HepG2 (cell line): ENCODE results near the gene PFKP. TPM values are rescaled to one million over a fixed set of nuclear protein-coding genes. Genes with fewer than 3 reads are reported as not detected.

Experiments
- ATAC-seq: fragments of 200-7000 bp; cut with Tn5 transposase; 3 replicates; pipeline ENCODE4 v1.9.1; 2020; ENCODE audit warnings: mild to moderate bottlenecking, moderate library complexity
- BruUV-seq: library from RNA; stranded (reverse); fragments of 400-500 nt; replicated peaks from 2 replicates; lab custom pipeline; 2021; lab: Mats Ljungman, UMichigan
- CTCF ChIA-PET: fragments of 300-600 bp; formaldehyde crosslinking; extraction: SDS; loops from one replicate; lab custom pipeline; 2021; ENCODE audit warnings: low total read pairs, inconsistent platforms, low intra/inter-chr PET ratio; lab: Yijun Ruan, JAX
- POLR2A ChIA-PET: fragments of 350-600 bp; sonication (Branson Sonifier 250); formaldehyde crosslinking; loops from one replicate; lab custom pipeline; 2020; ENCODE audit warnings: antibody characterized with exemption, inconsistent platforms; lab: Yijun Ruan, JAX
- DNase-seq: peaks from one replicate; pipeline ENCODE4 v3.0.0-alpha.2; 2015; ENCODE audit warnings: low spot score
- FAIRE-seq: peaks from 3 replicates; lab custom pipeline; 2011; peaks lifted over from hg19 to GRCh38; lab: Jason Lieb, UNC
- H2AFZ ChIP-seq: one replicate; pipeline ENCODE4 v1.6.1; 2011; ENCODE audit warnings: low read length, inconsistent platforms
- H3K27ac ChIP-seq: fragments of 300-600 bp; 3 replicates; pipeline ENCODE4 v1.8.0; 2011; ENCODE audit warnings: mixed run types, mild to moderate bottlenecking, mixed read lengths, low read length, inconsistent platforms; ENCODE audit not compliant: insufficient read depth; ENCODE audit errors: extremely low read length
- H3K27me3 ChIP-seq, 2 experiments: fragments of 200-600 bp in 1 of 2; 2 replicates in 1 of 2; 3 replicates in 1 of 2; pipeline versions ENCODE4 v1.6.0 to v1.8.0; 2011; ENCODE audit warnings: low read length in 2 of 2, mild to moderate bottlenecking in 2 of 2, moderate library complexity in 2 of 2, inconsistent platforms in 1 of 2; ENCODE audit not compliant: insufficient read depth in 2 of 2, control insufficient read depth in 1 of 2
- H3K36me3 ChIP-seq, 2 experiments: fragments of 200-600 bp in 1 of 2; replicated peaks in 1 of 2; 2 replicates in 1 of 2; 3 replicates in 1 of 2; pipeline versions ENCODE4 v1.5.1 to v1.8.0; 2011; ENCODE audit warnings: low read length in 2 of 2, inconsistent platforms in 1 of 2; ENCODE audit not compliant: insufficient read depth in 2 of 2, control insufficient read depth in 1 of 2
- H3K4me1 ChIP-seq: 2 replicates; pipeline ENCODE4 v1.5.1; 2012; ENCODE audit warnings: low read length, inconsistent platforms; ENCODE audit not compliant: insufficient read depth
- H3K4me2 ChIP-seq: 2 replicates; pipeline ENCODE4 v1.6.0; 2011; ENCODE audit warnings: low read depth, low read length, inconsistent platforms
- H3K4me3 ChIP-seq, 3 experiments: fragments of 200-600 bp in 1 of 3; sonication (generic), shearing (Covaris generic) in 1 of 3; replicated peaks in 1 of 3; 2 replicates each; pipeline ENCODE4 v1.5.1; 2011 to 2016; ENCODE audit warnings: low read length in 3 of 3, inconsistent platforms in 2 of 3, low read depth in 2 of 3, mild to moderate bottlenecking in 2 of 3, control low read depth in 1 of 3, mixed read lengths in 1 of 3; ENCODE audit not compliant: insufficient read depth in 1 of 3
- H3K79me2 ChIP-seq: one replicate; pipeline ENCODE4 v1.6.1; 2011; ENCODE audit warnings: low read length, inconsistent platforms; ENCODE audit not compliant: insufficient read depth
- H3K9ac ChIP-seq: 2 replicates; pipeline ENCODE4 v1.6.0; 2011; ENCODE audit warnings: mild to moderate bottlenecking, low read depth, low read length, inconsistent platforms; ENCODE audit not compliant: insufficient read depth
- H3K9me3 ChIP-seq: 2 replicates; pipeline ENCODE4 v1.5.1; 2012; ENCODE audit warnings: mild to moderate bottlenecking, low read length
- H4K20me1 ChIP-seq: 2 replicates; pipeline ENCODE4 v1.6.0; 2011; ENCODE audit warnings: inconsistent platforms, mild to moderate bottlenecking, low read length, moderate library complexity; ENCODE audit not compliant: insufficient read depth
- CAMTA2 ChIP-seq: sonication (generic); formaldehyde crosslinking; IDR thresholded peaks from 2 replicates; pipeline ENCODE4 v1.4.0; 2020; ENCODE audit warnings: mild to moderate bottlenecking, missing genetic modification reagents, borderline replicate concordance
- CENPX ChIP-seq: sonication (generic); formaldehyde crosslinking; IDR thresholded peaks from 2 replicates; pipeline ENCODE4 v1.9.0; 2021; ENCODE audit warnings: mild to moderate bottlenecking, missing genetic modification reagents, moderate library complexity
- FOXA1 ChIP-seq, 2 experiments: fragments of 450-650 bp in 1 of 2; sonication (generic) in 1 of 2; formaldehyde crosslinking in 1 of 2; IDR thresholded peaks; 2 replicates each; pipeline versions ENCODE4 v1.4.0 to v1.6.1; 2016 to 2020; ENCODE audit warnings: missing genetic modification reagents in 1 of 2
- GTF2F1 ChIP-seq: fragments of 150-350 bp; IDR thresholded peaks from 2 replicates; pipeline ENCODE4 v1.6.1; 2014; ENCODE audit warnings: low read length
- KAT7 ChIP-seq: IDR thresholded peaks from 2 replicates; pipeline ENCODE4 v1.6.1; 2018; ENCODE audit warnings: borderline replicate concordance, missing compliant biosample characterization
- MED13 ChIP-seq: sonication (generic); formaldehyde crosslinking; IDR thresholded peaks from 2 replicates; pipeline ENCODE4 v1.5.0; 2020; ENCODE audit warnings: missing genetic modification reagents
- NFATC3 ChIP-seq: sonication (generic); formaldehyde crosslinking; IDR thresholded peaks from 2 replicates; pipeline ENCODE4 v1.5.1; 2020; ENCODE audit warnings: mild to moderate bottlenecking, missing genetic modification reagents
- NFE2L1 ChIP-seq: sonication (generic); formaldehyde crosslinking; IDR thresholded peaks from 2 replicates; pipeline ENCODE4 v1.4.0; 2020; ENCODE audit warnings: missing genetic modification reagents, mild to moderate bottlenecking, borderline replicate concordance
- ONECUT2 ChIP-seq: sonication (generic); formaldehyde crosslinking; IDR thresholded peaks from 2 replicates; pipeline ENCODE4 v1.4.0; 2020; ENCODE audit warnings: missing genetic modification reagents
- PAF1 ChIP-seq: IDR thresholded peaks from 2 replicates; pipeline ENCODE4 v1.6.1; 2016; ENCODE audit warnings: missing genetic modification reagents, missing compliant biosample characterization
- PITX1 ChIP-seq: sonication (generic); formaldehyde crosslinking; IDR thresholded peaks from 2 replicates; pipeline ENCODE4 v1.5.1; 2020; ENCODE audit warnings: mild to moderate bottlenecking, missing genetic modification reagents
- RXRA ChIP-seq: sonication (generic); formaldehyde crosslinking; IDR thresholded peaks from 2 replicates; pipeline ENCODE4 v1.5.1; 2020; ENCODE audit warnings: missing genetic modification reagents
- SIN3A ChIP-seq: IDR thresholded peaks from 2 replicates; pipeline ENCODE4 v1.6.1; 2011; ENCODE audit warnings: low read depth, mild to moderate bottlenecking, control low read depth, low read length, borderline replicate concordance
- ZNF264 ChIP-seq: sonication (generic); formaldehyde crosslinking; IDR thresholded peaks from 2 replicates; pipeline ENCODE4 v1.4.0; 2020; ENCODE audit warnings: missing genetic modification reagents
- ZNF33A ChIP-seq: sonication (generic); formaldehyde crosslinking; IDR thresholded peaks from 2 replicates; pipeline ENCODE4 v1.5.1; 2020; ENCODE audit warnings: missing genetic modification reagents, mild to moderate bottlenecking, moderate library complexity, borderline replicate concordance
- ZNF670 ChIP-seq: sonication (generic); formaldehyde crosslinking; IDR thresholded peaks from 2 replicates; pipeline ENCODE4 v1.8.0; 2022; ENCODE audit warnings: mild to moderate bottlenecking, missing genetic modification reagents, borderline replicate concordance
- WGBS: methylation state at CpG from one replicate; pipeline ENCODE4 v1.1.6; 2017; ENCODE audit warnings: low lambda C conversion rate; 5-methylcytosine and 5-hydroxymethylcytosine counted together
- in situ Hi-C: cut with HindIII; loops from 2 replicates; pipeline ENCODE4 v1.10.0; 2017; ENCODE audit warnings: low pct_unique_long_range_greater_than_20kb; ENCODE audit not compliant: extremely low pct_ligation_motif_present
- intact Hi-C: fragments of 100-400 bp; cut with micrococcal nuclease; formaldehyde crosslinking; loops from one replicate; pipeline ENCODE4 v1.10.0; 2022; ENCODE audit not compliant: unreplicated experiment
- polyA plus RNA-seq, 8 experiments: library from polyadenylated mRNA; depleted of rRNA in 3 of 8; stranded (reverse) in 7 of 8; unstranded in 1 of 8; fragments of >200 nt; fragmentation: Illumina TruSeq in 4 of 8; extraction: Trizol in 4 of 8; gene quantifications; 2 replicates each; pipeline versions ENCODE4 v1.2.1 to v1.2.3, GENCODE V29; 2011 to 2016; ENCODE audit warnings: low read depth in 4 of 8, missing spikeins in 1 of 8, mixed read lengths in 1 of 8; ENCODE audit not compliant: insufficient read depth in 1 of 8
- total RNA-seq, 5 experiments: library from RNA; depleted of rRNA; stranded (reverse); fragments of >200 nt; fragmentation: Illumina TruSeq; extraction: Trizol; gene quantifications; 2 replicates each; pipeline ENCODE4 v1.2.3, GENCODE V29; 2016; ENCODE audit warnings: low read depth in 1 of 5
- TF ChIP-seq, protein P1 (sequence below): sonication (generic); formaldehyde crosslinking; IDR thresholded peaks from 2 replicates; pipeline ENCODE4 v1.4.0; 2020; ENCODE audit warnings: missing genetic modification reagents, borderline replicate concordance
- TF ChIP-seq, protein P2 (sequence below): sonication (generic); formaldehyde crosslinking; IDR thresholded peaks from 2 replicates; pipeline ENCODE4 v1.4.0; 2020; ENCODE audit warnings: missing genetic modification reagents

PFKP gene
- total and polyA plus RNA-seq, 2 of the 13 experiments (the other 11 are each of a cell fraction or from before 2014, with no cell fraction given): 0.80 to 2.4 TPM

DNA sequence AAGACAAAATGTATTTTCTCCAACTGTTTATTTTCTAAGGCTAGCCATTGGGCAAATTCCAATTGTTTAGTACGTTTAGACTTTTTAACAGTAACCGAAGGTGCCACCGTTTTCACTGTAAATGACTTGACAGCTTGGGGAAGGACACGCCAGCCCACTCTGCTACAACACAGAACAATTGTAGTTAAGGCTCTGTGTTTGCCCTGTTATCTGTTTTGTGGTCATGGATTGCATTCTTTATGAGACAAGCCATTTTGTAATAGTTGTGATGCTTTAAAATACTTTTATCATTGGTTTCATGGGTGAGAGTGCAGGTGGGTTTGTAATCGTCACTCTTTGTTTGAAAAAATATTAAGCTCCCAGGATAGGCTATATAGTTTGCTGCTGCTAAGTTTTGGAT, 111.8 kb downstream of the PFKP start:
- H3K79me2 ChIP-seq: no peaks in the 10 kb centered on the region
- no peaks in the 10 kb centered on the region for H3K4me1 ChIP-seq
- no peak overlapping the region for H3K9ac ChIP-seq
- H3K9me3 ChIP-seq: no peaks in the 10 kb centered on the region
- ChIA-PET CTCF (no interaction called here), POLR2A (no interaction called here)
- no peak for ATAC-seq
- peaks cover 0 to 18% of the 10 kb centered on the region in 2 experiments; a peak in 3 of 5 replicates for H3K27me3 ChIP-seq
- H2AFZ ChIP-seq: no peak overlapping the region
- intact Hi-C loops: no loop called here
- no peak overlapping the region for H3K4me3 ChIP-seq
- TF ChIP-seq, protein P1, sequence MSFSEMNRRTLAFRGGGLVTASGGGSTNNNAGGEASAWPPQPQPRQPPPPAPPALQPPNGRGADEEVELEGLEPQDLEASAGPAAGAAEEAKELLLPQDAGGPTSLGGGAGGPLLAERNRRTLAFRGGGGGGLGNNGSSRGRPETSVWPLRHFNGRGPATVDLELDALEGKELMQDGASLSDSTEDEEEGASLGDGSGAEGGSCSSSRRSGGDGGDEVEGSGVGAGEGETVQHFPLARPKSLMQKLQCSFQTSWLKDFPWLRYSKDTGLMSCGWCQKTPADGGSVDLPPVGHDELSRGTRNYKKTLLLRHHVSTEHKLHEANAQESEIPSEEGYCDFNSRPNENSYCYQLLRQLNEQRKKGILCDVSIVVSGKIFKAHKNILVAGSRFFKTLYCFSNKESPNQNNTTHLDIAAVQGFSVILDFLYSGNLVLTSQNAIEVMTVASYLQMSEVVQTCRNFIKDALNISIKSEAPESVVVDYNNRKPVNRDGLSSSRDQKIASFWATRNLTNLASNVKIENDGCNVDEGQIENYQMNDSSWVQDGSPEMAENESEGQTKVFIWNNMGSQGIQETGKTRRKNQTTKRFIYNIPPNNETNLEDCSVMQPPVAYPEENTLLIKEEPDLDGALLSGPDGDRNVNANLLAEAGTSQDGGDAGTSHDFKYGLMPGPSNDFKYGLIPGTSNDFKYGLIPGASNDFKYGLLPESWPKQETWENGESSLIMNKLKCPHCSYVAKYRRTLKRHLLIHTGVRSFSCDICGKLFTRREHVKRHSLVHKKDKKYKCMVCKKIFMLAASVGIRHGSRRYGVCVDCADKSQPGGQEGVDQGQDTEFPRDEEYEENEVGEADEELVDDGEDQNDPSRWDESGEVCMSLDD (CRISPR knock-in tag): no peak
- TF ChIP-seq NFATC3 (no peak), PITX1 (CRISPR knock-in tag) (no peak), ZNF33A (no peak), FOXA1 (IDR thresholded peaks at IDR 0.05) (no peak), FOXA1 (CRISPR knock-in tag; IDR thresholded peaks at IDR 0.05) (no peak), ZNF670 (CRISPR knock-in tag) (no peak), CENPX (no peak), PAF1 (no peak), NFE2L1 (CRISPR knock-in tag) (no peak), MED13 (CRISPR knock-in tag) (no peak), GTF2F1 (no peak), ZNF264 (CRISPR knock-in tag) (no peak), KAT7 (no peak), ONECUT2 (CRISPR knock-in tag) (no peak), SIN3A (no peak), RXRA (CRISPR knock-in tag) (no peak), CAMTA2 (CRISPR knock-in tag) (no peak)
- TF ChIP-seq, protein P2, sequence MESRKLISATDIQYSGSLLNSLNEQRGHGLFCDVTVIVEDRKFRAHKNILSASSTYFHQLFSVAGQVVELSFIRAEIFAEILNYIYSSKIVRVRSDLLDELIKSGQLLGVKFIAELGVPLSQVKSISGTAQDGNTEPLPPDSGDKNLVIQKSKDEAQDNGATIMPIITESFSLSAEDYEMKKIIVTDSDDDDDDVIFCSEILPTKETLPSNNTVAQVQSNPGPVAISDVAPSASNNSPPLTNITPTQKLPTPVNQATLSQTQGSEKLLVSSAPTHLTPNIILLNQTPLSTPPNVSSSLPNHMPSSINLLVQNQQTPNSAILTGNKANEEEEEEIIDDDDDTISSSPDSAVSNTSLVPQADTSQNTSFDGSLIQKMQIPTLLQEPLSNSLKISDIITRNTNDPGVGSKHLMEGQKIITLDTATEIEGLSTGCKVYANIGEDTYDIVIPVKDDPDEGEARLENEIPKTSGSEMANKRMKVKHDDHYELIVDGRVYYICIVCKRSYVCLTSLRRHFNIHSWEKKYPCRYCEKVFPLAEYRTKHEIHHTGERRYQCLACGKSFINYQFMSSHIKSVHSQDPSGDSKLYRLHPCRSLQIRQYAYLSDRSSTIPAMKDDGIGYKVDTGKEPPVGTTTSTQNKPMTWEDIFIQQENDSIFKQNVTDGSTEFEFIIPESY (CRISPR knock-in tag): no peak
- TF ChIP-seq, all 625 proteins: peak for 0
- DNase-seq: no peak
- no peak overlapping the region for H3K4me2 ChIP-seq
- WGBS: 5% methylated on average over 5 of the region's 5 CpGs
- FAIRE-seq: no peak
- H3K27ac ChIP-seq: no peak overlapping the region
- H4K20me1 ChIP-seq: no peaks in the 10 kb centered on the region
- in situ Hi-C loops: no loop called here
- H3K36me3 ChIP-seq: no peaks in the 10 kb centered on the region
- BruUV-seq: no TSS peak
